Trophoblast cell (in vitro differentiated cells and primary cell): ENCODE results near the gene LEF1.

Source experiments
- DNase-seq, 2 donors: peaks; one replicate each; pipeline ENCODE4 v3.0.0-alpha.2; 2016
- H2AFZ ChIP-seq: 2 replicates; pipeline ENCODE4 v1.6.1; 2013; ENCODE audit warnings: low read length, moderate library complexity, mild to moderate bottlenecking; ENCODE audit not compliant: insufficient read depth, poor library complexity
- H2AK5ac ChIP-seq: 2 replicates; pipeline ENCODE4 v1.6.1; 2013; ENCODE audit warnings: mild to moderate bottlenecking, low read length
- H2BK120ac ChIP-seq: 2 replicates; pipeline ENCODE4 v1.6.1; 2013; ENCODE audit warnings: low read length, mild to moderate bottlenecking, moderate library complexity; ENCODE audit not compliant: insufficient read depth, poor library complexity
- H2BK12ac ChIP-seq: 2 replicates; pipeline ENCODE4 v1.6.1; 2013; ENCODE audit warnings: mild to moderate bottlenecking, low read length, moderate library complexity
- H2BK5ac ChIP-seq: 2 replicates; pipeline ENCODE4 v1.6.1; 2013; ENCODE audit warnings: low read length, low read depth, moderate library complexity, mild to moderate bottlenecking; ENCODE audit not compliant: poor library complexity
- H3K14ac ChIP-seq: 2 replicates; pipeline ENCODE4 v1.6.1; 2013; ENCODE audit warnings: mild to moderate bottlenecking, low read length
- H3K18ac ChIP-seq: 2 replicates; pipeline ENCODE4 v1.6.1; 2013; ENCODE audit warnings: mild to moderate bottlenecking, low read length
- H3K23ac ChIP-seq: 2 replicates; pipeline ENCODE4 v1.6.1; 2013; ENCODE audit warnings: low read length
- H3K27ac ChIP-seq: 2 replicates; pipeline ENCODE4 v1.5.1; 2013; ENCODE audit warnings: low read depth, mild to moderate bottlenecking, inconsistent platforms, low read length, moderate library complexity
- H3K27me3 ChIP-seq: 2 replicates; pipeline ENCODE4 v1.6.1; 2013; ENCODE audit warnings: inconsistent platforms, mild to moderate bottlenecking, low read length, moderate library complexity; ENCODE audit not compliant: insufficient read depth
- H3K36me3 ChIP-seq, 2 experiments: 1 replicate in 1 of 2; 2 replicates in 1 of 2; pipeline ENCODE4 v1.6.1; 2013; ENCODE audit warnings: low read length in 2 of 2, mild to moderate bottlenecking in 2 of 2, moderate library complexity in 1 of 2; ENCODE audit not compliant: insufficient read depth in 2 of 2, control insufficient read depth in 1 of 2
- H3K4ac ChIP-seq: 2 replicates; pipeline ENCODE4 v1.6.1; 2013; ENCODE audit warnings: low read depth, mild to moderate bottlenecking, low read length, moderate library complexity
- H3K4me1 ChIP-seq, 2 experiments: 1 replicate in 1 of 2; 2 replicates in 1 of 2; pipeline ENCODE4 v1.6.1; 2013; ENCODE audit warnings: low read length in 2 of 2, mild to moderate bottlenecking in 2 of 2, moderate library complexity in 1 of 2; ENCODE audit not compliant: insufficient read depth in 2 of 2, control insufficient read depth in 1 of 2
- H3K4me2 ChIP-seq: 2 replicates; pipeline ENCODE4 v1.6.1; 2013; ENCODE audit warnings: inconsistent platforms, mild to moderate bottlenecking, low read length, moderate library complexity
- H3K4me3 ChIP-seq: 2 replicates; pipeline ENCODE4 v1.5.1; 2013; ENCODE audit warnings: mild to moderate bottlenecking, low read depth, low read length, inconsistent platforms
- H3K79me1 ChIP-seq: one replicate; pipeline ENCODE4 v1.6.1; 2013; ENCODE audit warnings: low read length
- H3K79me2 ChIP-seq: 2 replicates; pipeline ENCODE4 v1.6.1; 2013; ENCODE audit warnings: low read length, mild to moderate bottlenecking; ENCODE audit not compliant: control insufficient read depth, insufficient read depth, poor library complexity
- H3K9ac ChIP-seq: 2 replicates; pipeline ENCODE4 v1.6.1; 2013; ENCODE audit warnings: mild to moderate bottlenecking, low read length
- H3K9me3 ChIP-seq: 2 replicates; pipeline ENCODE4 v1.6.1; 2013; ENCODE audit warnings: low read depth, mild to moderate bottlenecking, control low read depth, inconsistent platforms, low read length; ENCODE audit not compliant: insufficient read depth
- H4K12ac ChIP-seq: 2 replicates; pipeline ENCODE4 v1.6.1; 2013; ENCODE audit warnings: low read depth, mild to moderate bottlenecking, low read length, moderate library complexity
- H4K8ac ChIP-seq: 2 replicates; pipeline ENCODE4 v1.6.1; 2013; ENCODE audit warnings: low read depth, mild to moderate bottlenecking, low read length, moderate library complexity
- H4K91ac ChIP-seq: one replicate; pipeline ENCODE4 v1.6.1; 2013; ENCODE audit warnings: low read depth, mild to moderate bottlenecking, low read length, moderate library complexity
- WGBS: extraction: QIAGEN DNeasy Blood & Tissue Kit; methylation state at CpG from one replicate; pipeline ENCODE4 v1.1.7; 2013; ENCODE audit warnings: missing lambda C conversion rate; ENCODE audit not compliant: insufficient read length, insufficient coverage; ENCODE audit errors: extremely low coverage; 5-methylcytosine and 5-hydroxymethylcytosine counted together

The LEF1 gene

DNA sequence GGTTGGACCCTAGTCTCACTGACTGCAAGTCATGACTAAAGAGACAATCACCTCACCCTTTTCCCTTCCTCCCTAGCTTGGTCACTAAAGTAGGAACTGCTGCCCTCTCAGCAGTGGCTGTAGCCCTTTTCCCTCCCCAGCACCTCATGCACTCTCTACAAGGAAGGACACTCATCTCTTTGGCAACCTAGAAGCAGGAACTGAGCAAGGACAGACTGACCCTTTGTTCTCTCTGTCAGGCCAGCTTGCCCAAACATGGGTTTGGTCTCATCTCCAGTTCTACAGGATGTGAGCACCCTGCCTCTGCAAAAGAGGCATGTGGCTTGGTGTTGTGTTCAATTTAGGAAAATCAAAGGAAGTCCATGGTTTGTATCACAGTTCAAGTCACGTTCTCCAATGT, 15.8 kb downstream of the LEF1 start:
- Histone ChIP-seq H4K8ac (no peak overlapping the region), H2BK120ac (no peak overlapping the region), H2AK5ac (no peak overlapping the region), H3K79me2 (no peaks in the 10 kb centered on the region), H2AFZ (no peak overlapping the region), H3K79me1 (no peaks in the 10 kb centered on the region), H3K14ac (no peak overlapping the region), H3K18ac (no peak overlapping the region), H2BK12ac (no peak overlapping the region), H3K4ac (no peak overlapping the region), H3K23ac (no peak overlapping the region), H3K4me3 (no peak overlapping the region), H3K9ac (no peak overlapping the region), H4K91ac (no peak overlapping the region), H3K9me3 (peaks cover 3% of the 10 kb centered on the region), H3K27me3 (no peaks in the 10 kb centered on the region), H3K27ac (no peak overlapping the region), H3K4me2 (no peak overlapping the region), H3K4me1 (no peaks in the 10 kb centered on the region), H3K36me3 (peaks cover 0 to 5% of the 10 kb centered on the region in 2 experiments), H2BK5ac (no peak overlapping the region), H4K12ac (no peak overlapping the region)
- WGBS = no CpG with 5 or more reads among the region's 1 CpG
- DNase-seq = no peak

DNA sequence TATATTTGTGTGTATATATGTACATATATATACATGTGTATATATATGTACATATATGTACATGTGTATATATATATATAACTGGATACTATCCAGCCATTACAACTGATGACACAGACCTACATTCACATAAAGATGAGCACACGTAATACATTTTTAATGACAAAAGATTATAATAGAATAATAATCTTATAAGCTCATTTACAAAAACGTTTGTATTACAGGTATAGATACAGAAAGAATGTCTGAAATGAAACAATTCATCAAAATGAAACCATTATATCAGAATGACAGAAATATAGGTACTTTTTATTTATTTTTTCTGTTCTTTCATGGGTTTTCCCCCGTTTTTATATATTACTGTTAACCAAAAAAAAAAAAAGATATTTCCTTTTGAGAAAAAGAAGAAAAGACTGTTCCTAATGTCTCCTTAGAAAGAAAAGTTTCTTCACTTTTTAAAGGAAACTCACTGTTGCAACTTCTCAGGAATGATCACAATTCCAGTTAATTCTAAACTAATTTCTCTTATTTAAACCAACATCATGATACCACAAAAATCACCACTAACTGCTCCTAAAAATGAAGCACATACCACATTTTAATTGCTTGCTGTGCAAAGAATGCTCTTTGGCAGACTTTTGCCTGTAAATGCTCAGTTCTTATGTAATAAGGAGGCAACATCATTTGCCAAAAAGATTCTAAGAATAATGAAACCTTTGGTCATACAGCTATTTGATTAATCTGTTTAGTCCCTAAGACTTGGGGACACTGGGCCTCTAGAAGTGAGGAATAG, 18.9 kb downstream of the LEF1 start:
- H2AFZ ChIP-seq = no peak overlapping the region
- no peak overlapping the region for H3K27ac ChIP-seq
- H4K12ac ChIP-seq = no peak overlapping the region
- H4K8ac ChIP-seq = no peak overlapping the region
- no peak overlapping the region for H4K91ac ChIP-seq
- peak in 1 of 2 donors; percentile 38 for DNase-seq
- no peak overlapping the region for H3K14ac ChIP-seq
- H3K79me1 ChIP-seq = no peaks in the 10 kb centered on the region
- H2BK5ac ChIP-seq = no peak overlapping the region
- H3K18ac ChIP-seq = no peak overlapping the region
- H3K4me1 ChIP-seq = no peaks in the 10 kb centered on the region
- H2AK5ac ChIP-seq = no peak overlapping the region
- whole genome bisulfite sequencing = no CpG with 5 or more reads among the region's 3 CpGs
- H2BK120ac ChIP-seq = no peak overlapping the region
- no peak overlapping the region for H3K4me2 ChIP-seq
- H3K36me3 ChIP-seq = peaks cover 0 to 5% of the 10 kb centered on the region in 2 experiments
- no peak overlapping the region for H3K9ac ChIP-seq
- H3K9me3 ChIP-seq = peaks cover 3% of the 10 kb centered on the region
- H3K23ac ChIP-seq = no peak overlapping the region
- no peaks in the 10 kb centered on the region for H3K79me2 ChIP-seq
- no peak overlapping the region for H3K4me3 ChIP-seq
- no peak overlapping the region for H3K4ac ChIP-seq
- no peak overlapping the region for H2BK12ac ChIP-seq
- no peaks in the 10 kb centered on the region for H3K27me3 ChIP-seq

DNA sequence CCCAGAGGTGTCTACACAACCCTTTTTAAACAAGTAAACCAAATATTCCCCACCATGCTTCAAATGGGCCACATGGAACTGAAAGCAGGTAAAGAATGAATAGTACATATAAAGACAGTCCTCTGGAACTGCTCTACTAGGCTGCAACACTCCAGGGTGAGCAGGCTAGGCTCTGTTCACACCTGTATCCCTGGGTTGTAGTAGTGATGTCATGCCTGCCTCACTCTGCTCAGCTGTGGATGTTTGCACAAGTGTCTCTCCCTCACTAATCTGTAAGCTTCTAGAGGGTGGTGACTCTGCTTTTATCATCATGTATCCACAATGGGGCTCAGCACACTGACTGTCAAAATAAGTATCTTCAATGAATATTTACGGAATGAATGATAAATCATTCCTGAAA, 20.4 kb downstream of the LEF1 start:
- no peak for DNase-seq
- Histone ChIP-seq H3K4ac (no peak overlapping the region), H3K27me3 (no peaks in the 10 kb centered on the region), H3K14ac (no peak overlapping the region), H2BK12ac (no peak overlapping the region), H3K36me3 (peaks cover 0 to 5% of the 10 kb centered on the region in 2 experiments), H3K79me1 (no peaks in the 10 kb centered on the region), H2BK5ac (no peak overlapping the region), H4K12ac (no peak overlapping the region), H4K8ac (no peak overlapping the region), H4K91ac (no peak overlapping the region), H3K4me1 (no peaks in the 10 kb centered on the region), H3K18ac (no peak overlapping the region), H3K23ac (no peak overlapping the region), H3K4me3 (no peak overlapping the region), H2AK5ac (no peak overlapping the region), H2AFZ (no peak overlapping the region), H3K27ac (no peak overlapping the region), H3K9me3 (peaks cover 3% of the 10 kb centered on the region), H3K79me2 (no peaks in the 10 kb centered on the region), H3K4me2 (no peak overlapping the region), H3K9ac (no peak overlapping the region), H2BK120ac (no peak overlapping the region)
- no CpG with 5 or more reads among the region's 1 CpG for WGBS

DNA sequence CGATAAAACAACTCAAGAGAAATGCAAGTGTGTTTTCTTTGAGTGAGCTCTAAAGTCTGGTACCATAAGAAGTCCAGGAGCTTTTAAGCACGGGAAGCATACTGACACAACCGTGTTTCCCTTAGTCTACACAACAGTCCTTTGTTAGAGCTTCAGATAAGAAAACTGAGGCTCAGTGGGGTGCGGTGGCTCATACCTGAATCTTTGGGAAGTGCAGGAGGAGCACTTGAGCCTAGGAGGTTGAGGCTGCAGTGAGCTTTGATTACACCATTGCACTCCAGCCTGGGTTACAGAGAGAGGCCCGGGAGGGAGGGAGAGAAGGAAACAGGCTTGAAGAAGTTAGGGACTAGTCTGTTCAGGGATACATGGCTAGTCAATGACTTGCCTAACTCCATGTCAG, 21.9 kb downstream of the LEF1 start:
- Histone ChIP-seq H3K27me3 (no peaks in the 10 kb centered on the region), H4K91ac (no peak overlapping the region), H2AK5ac (no peak overlapping the region), H4K8ac (no peak overlapping the region), H3K9ac (no peak overlapping the region), H3K14ac (no peak overlapping the region), H3K4me2 (no peak overlapping the region), H3K18ac (no peak overlapping the region), H4K12ac (no peak overlapping the region), H3K23ac (no peak overlapping the region), H3K4me1 (no peaks in the 10 kb centered on the region), H2BK5ac (no peak overlapping the region), H3K79me2 (no peaks in the 10 kb centered on the region), H2AFZ (no peak overlapping the region), H3K79me1 (no peaks in the 10 kb centered on the region), H3K9me3 (no peaks in the 10 kb centered on the region), H2BK120ac (no peak overlapping the region), H3K4me3 (no peak overlapping the region), H3K36me3 (peaks cover 0 to 2% of the 10 kb centered on the region in 2 experiments), H3K4ac (no peak overlapping the region), H3K27ac (no peak overlapping the region), H2BK12ac (no peak overlapping the region)
- WGBS = no CpG with 5 or more reads among the region's 5 CpGs
- DNase-seq = no peak
